Panc1 (cell line): ENCODE results near the gene ACE2. TPM values are rescaled to one million over a fixed set of nuclear protein-coding genes. Genes with fewer than 3 reads are reported as not detected.

Source experiments
- ATAC-seq: fragments of 200-7000 bp; cut with Tn5 transposase; 2 replicates; pipeline ENCODE4 v1.9.1; 2020; ENCODE audit warnings: mild to moderate bottlenecking, moderate library complexity
- BruUV-seq: library from RNA; stranded (reverse); fragments of 400-500 nt; replicated peaks from 2 replicates; lab custom pipeline; 2021; lab: Mats Ljungman, UMichigan
- CTCF ChIA-PET: fragments of 300-600 bp; sonication (Branson Sonifier 250); formaldehyde crosslinking; loops from one replicate; lab custom pipeline; 2022; ENCODE audit warnings: antibody characterized with exemption; lab: Charles Lee
- POLR2A ChIA-PET: fragments of 300-600 bp; sonication (Branson Sonifier 250); formaldehyde crosslinking; loops from one replicate; lab custom pipeline; 2022; ENCODE audit warnings: antibody characterized with exemption; lab: Charles Lee
- DNase-seq: peaks from one replicate; pipeline ENCODE4 v3.0.0-alpha.2; 2010; ENCODE audit warnings: low read depth, low spot score
- H3K27ac ChIP-seq: 2 replicates; pipeline ENCODE4 v1.5.1; 2011; ENCODE audit warnings: mild to moderate bottlenecking, low read length, inconsistent platforms
- H3K27me3 ChIP-seq: fragments of 200-500 bp; sonication (Bioruptor generic); 2 replicates; pipeline ENCODE4 v1.6.0; 2014; ENCODE audit warnings: low read length, inconsistent platforms; ENCODE audit not compliant: control insufficient read depth, insufficient read depth
- H3K36me3 ChIP-seq: fragments of 200-500 bp; sonication (Bioruptor generic); 2 replicates; pipeline ENCODE4 v1.5.1; 2014; ENCODE audit warnings: inconsistent platforms, mild to moderate bottlenecking, low read length, moderate library complexity; ENCODE audit not compliant: control insufficient read depth, insufficient read depth
- H3K4me1 ChIP-seq: 2 replicates; pipeline ENCODE4 v1.5.1; 2011; ENCODE audit warnings: inconsistent platforms, mild to moderate bottlenecking, low read length, moderate library complexity; ENCODE audit not compliant: control insufficient read depth, insufficient read depth
- H3K4me3 ChIP-seq, 2 experiments: 2 replicates each; pipeline ENCODE4 v1.5.1; 2011 to 2012; ENCODE audit warnings: low read depth in 2 of 2, low read length in 2 of 2, mild to moderate bottlenecking in 2 of 2, inconsistent platforms in 1 of 2, moderate library complexity in 1 of 2
- H3K9me3 ChIP-seq: fragments of 200-500 bp; sonication (Bioruptor generic); 2 replicates; pipeline ENCODE4 v1.5.1; 2014; ENCODE audit warnings: low read depth, mild to moderate bottlenecking, inconsistent platforms, low read length, moderate library complexity; ENCODE audit not compliant: control insufficient read depth, insufficient read depth
- POLR2AphosphoS5 ChIP-seq: IDR thresholded peaks from 2 replicates; pipeline ENCODE4 v1.6.1; 2012; ENCODE audit warnings: mild to moderate bottlenecking, low read depth, low read length, moderate library complexity
- SIN3A ChIP-seq: IDR thresholded peaks from 2 replicates; pipeline ENCODE4 v1.6.1; 2012; ENCODE audit warnings: low read depth, mild to moderate bottlenecking, low read length, moderate library complexity, borderline replicate concordance; ENCODE audit not compliant: insufficient read depth
- TCF7L2 ChIP-seq: IDR thresholded peaks from 2 replicates; pipeline ENCODE4 v1.6.1; 2011; ENCODE audit warnings: mild to moderate bottlenecking, low read depth, low read length, inconsistent platforms
- in situ Hi-C: cut with HindIII; loops from 2 replicates; pipeline ENCODE4 v1.10.0; 2016; ENCODE audit warnings: low sequenced_read_pairs, low pct_unique_long_range_greater_than_20kb
- intact Hi-C: fragments of 100-400 bp; cut with micrococcal nuclease; formaldehyde crosslinking; loops from one replicate; pipeline ENCODE4 v1.10.0; 2022; ENCODE audit not compliant: unreplicated experiment
- total RNA-seq: library from RNA; stranded (reverse); gene quantifications from one replicate; pipeline ENCODE4 v1.2.1, GENCODE V29; 2021; ENCODE audit not compliant: unreplicated experiment
- TF ChIP-seq, protein P1 (sequence below), 2 experiments: IDR thresholded peaks; 2 replicates each; pipeline ENCODE4 v1.6.1; 2011 to 2012; ENCODE audit warnings: low read depth in 2 of 2, control low read depth in 1 of 2, low read length in 1 of 2, mild to moderate bottlenecking in 1 of 2, moderate library complexity in 1 of 2; ENCODE audit not compliant: insufficient read depth in 1 of 2
- TF ChIP-seq, protein P2 (sequence below): fragments of 450-650 bp; IDR thresholded peaks from 2 replicates; pipeline ENCODE4 v1.5.1; 2017; ENCODE audit warnings: mild to moderate bottlenecking

ACE2 gene
- total RNA-seq, 1 experiment from 2014 or later, result not detected

DNA sequence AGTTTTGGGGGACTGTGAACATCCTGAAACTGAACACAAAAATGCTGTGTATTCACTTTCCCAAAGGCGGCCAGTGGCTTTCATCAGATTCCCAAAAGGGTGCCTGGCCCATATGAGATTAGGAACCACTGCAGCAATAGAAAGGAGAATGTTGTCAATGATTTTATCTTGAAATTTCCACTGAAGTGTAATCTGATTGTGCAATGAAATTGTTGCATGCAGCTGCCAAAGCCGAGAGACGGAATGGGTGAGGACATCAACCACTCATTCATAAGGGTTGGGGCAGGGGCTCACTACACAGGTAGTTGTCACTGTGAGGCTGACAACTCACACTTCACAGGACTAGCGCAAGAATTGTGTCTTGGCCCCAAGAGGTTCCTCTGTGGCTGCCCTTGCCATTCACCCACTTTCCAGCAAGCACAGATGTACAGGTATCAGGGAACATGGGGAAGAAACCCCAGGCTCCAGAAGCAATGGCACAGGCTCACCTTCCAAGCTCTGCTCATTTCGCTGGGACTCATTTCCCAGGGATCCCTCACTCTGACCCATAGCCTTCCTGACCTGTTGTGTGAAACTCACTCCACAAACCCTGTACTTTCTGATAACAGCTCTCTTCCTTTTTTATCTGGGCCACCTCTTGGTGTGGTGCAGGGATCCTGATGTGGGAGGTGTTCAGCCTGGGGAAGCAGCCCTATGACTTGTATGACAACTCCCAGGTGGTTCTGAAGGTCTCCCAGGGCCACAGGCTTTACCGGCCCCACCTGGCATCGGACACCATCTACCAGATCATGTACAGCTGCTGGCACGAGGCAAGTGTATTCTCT lies 51.4 kb downstream of the ACE2 start:
- Histone ChIP-seq H3K4me3 (no peak overlapping the region), H3K36me3 (no peaks in the 10 kb centered on the region), H3K4me1 (no peaks in the 10 kb centered on the region), H3K9me3 (no peaks in the 10 kb centered on the region), H3K27me3 (no peaks in the 10 kb centered on the region), H3K27ac (no peak overlapping the region)
- no peak for TF ChIP-seq SIN3A
- no peak for TF ChIP-seq TCF7L2
- TF ChIP-seq, protein P1, sequence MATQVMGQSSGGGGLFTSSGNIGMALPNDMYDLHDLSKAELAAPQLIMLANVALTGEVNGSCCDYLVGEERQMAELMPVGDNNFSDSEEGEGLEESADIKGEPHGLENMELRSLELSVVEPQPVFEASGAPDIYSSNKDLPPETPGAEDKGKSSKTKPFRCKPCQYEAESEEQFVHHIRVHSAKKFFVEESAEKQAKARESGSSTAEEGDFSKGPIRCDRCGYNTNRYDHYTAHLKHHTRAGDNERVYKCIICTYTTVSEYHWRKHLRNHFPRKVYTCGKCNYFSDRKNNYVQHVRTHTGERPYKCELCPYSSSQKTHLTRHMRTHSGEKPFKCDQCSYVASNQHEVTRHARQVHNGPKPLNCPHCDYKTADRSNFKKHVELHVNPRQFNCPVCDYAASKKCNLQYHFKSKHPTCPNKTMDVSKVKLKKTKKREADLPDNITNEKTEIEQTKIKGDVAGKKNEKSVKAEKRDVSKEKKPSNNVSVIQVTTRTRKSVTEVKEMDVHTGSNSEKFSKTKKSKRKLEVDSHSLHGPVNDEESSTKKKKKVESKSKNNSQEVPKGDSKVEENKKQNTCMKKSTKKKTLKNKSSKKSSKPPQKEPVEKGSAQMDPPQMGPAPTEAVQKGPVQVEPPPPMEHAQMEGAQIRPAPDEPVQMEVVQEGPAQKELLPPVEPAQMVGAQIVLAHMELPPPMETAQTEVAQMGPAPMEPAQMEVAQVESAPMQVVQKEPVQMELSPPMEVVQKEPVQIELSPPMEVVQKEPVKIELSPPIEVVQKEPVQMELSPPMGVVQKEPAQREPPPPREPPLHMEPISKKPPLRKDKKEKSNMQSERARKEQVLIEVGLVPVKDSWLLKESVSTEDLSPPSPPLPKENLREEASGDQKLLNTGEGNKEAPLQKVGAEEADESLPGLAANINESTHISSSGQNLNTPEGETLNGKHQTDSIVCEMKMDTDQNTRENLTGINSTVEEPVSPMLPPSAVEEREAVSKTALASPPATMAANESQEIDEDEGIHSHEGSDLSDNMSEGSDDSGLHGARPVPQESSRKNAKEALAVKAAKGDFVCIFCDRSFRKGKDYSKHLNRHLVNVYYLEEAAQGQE (IDR thresholded peaks at IDR 0.05; ENCODE audit: insufficient read depth in 1 of 2, low read depth in 2 of 2, low read length in 1 of 2), result no peak
- TF ChIP-seq POLR2AphosphoS5, result no peak
- TF ChIP-seq, protein P2, sequence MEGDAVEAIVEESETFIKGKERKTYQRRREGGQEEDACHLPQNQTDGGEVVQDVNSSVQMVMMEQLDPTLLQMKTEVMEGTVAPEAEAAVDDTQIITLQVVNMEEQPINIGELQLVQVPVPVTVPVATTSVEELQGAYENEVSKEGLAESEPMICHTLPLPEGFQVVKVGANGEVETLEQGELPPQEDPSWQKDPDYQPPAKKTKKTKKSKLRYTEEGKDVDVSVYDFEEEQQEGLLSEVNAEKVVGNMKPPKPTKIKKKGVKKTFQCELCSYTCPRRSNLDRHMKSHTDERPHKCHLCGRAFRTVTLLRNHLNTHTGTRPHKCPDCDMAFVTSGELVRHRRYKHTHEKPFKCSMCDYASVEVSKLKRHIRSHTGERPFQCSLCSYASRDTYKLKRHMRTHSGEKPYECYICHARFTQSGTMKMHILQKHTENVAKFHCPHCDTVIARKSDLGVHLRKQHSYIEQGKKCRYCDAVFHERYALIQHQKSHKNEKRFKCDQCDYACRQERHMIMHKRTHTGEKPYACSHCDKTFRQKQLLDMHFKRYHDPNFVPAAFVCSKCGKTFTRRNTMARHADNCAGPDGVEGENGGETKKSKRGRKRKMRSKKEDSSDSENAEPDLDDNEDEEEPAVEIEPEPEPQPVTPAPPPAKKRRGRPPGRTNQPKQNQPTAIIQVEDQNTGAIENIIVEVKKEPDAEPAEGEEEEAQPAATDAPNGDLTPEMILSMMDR, result no peak
- ChIA-PET POLR2A (no interaction called here), CTCF (no interaction called here)
- DNase-seq, result no peak
- BruUV-seq, result no TSS peak
- ATAC-seq, result no peak
- in situ Hi-C loops, result no loop called here
- intact Hi-C loops, result no loop called here

DNA sequence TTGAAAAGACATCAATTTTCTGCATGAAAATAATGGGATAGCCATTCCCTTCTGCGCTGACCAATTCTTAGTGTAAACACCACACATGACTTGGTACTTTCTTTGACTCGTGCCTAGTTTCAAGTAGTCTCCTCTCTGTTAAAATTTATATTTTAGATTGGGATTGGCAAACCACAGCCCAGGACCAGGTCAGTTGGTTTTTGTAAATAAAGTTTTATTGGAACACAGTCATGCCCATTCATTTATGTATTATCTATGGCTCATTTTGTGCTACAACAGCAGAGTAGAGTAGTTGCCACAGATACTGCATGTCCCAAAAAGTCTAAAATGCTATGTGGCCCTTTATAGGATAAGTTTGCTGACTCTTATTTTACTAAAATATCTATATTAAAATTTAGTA lies 53.4 kb downstream of the ACE2 start:
- Histone ChIP-seq H3K4me3 (no peak overlapping the region), H3K9me3 (no peaks in the 10 kb centered on the region), H3K4me1 (no peaks in the 10 kb centered on the region), H3K36me3 (no peaks in the 10 kb centered on the region), H3K27ac (no peak overlapping the region), H3K27me3 (no peaks in the 10 kb centered on the region)
- intact Hi-C loops (no loop called here), in situ Hi-C loops (no loop called here)
- ATAC-seq, result no peak
- POLR2A ChIA-PET, result no interaction called here
- no peak for DNase-seq
- CTCF ChIA-PET, result no interaction called here
- BruUV-seq, result no TSS peak
- TF ChIP-seq TCF7L2, result no peak
- TF ChIP-seq, protein P2, result no peak
- TF ChIP-seq, protein P1 (IDR thresholded peaks at IDR 0.05; ENCODE audit: insufficient read depth in 1 of 2, low read depth in 2 of 2, low read length in 1 of 2), result no peak
- no peak for TF ChIP-seq SIN3A
- no peak for TF ChIP-seq POLR2AphosphoS5
